ENCODE data around the gene ETV3L. TPM values are rescaled to one million over a fixed set of nuclear protein-coding genes. Genes with fewer than 3 reads are reported as not detected.
A peak's percentile ranks its signal among the peaks of the same experiment; 100 is the strongest.

The ETV3L gene
- total and polyA plus RNA-seq, 2 of the 8 experiments (the other 6 are each of a cell fraction or from before 2014, with no cell fraction given), result 0.17 to 0.26 TPM

DNA sequence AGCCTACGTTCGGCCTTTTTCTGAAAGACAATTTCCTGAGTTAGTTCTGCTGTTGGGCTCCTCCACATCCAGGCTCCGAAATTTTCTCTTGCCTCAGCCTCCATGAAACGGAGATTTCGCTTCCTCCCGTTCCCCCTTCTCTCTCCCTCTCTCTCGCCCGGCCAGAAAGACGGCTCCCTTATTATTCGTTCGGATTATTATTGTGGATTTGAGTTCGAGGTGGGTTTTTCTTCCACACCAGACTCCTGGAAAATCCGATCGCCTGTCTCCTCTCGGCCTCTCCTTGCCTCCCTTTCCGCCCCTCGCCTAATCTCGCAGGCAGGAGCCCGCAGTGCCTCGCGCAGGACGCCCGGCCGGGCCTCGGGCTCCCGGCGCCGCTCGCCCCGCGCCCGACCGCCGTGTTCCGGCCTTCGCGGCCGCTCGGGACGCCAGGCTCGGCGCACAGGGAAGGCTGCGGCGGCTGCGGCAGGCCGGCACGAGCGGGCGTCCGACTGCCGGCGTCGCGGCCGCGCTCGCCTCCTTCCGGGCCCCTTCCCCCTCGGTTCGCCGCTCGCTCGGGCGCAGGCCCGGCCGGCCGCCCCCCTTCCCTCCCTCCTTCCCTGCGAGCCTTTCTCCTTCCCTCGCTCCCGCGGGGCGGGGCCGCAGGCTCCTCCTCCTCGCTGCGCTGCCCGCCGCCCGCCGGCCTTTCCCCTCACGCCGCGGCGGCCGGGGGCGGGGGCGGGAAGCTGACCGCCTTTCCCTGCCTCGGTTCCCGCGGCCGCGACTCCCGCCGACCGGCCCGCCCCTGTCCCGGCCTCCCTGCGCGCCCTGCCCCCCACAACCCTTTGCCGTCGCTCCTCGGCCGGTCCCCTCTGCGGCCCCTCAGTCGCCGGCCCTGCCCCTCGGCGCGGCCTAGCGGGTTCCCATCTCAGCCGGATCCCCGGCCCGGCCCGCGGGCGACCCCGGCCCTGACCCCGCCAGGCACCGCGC lies 54.1 kb downstream of the ETV3L start, which contains the start of gene ARHGEF11:
Gene ARHGEF11 (minus strand): TSS at position 493 of the 969 bp plus-strand sequence. CDS start 1,412 bp downstream, outside the sequence.
- POLR2A ChIA-PET (ENCODE audit: partially characterized antibody), result interaction anchor here (0.8 to 2.0 kb wide), 5 partner anchors 29 to 524 kb away, joined by 3 to 6 read pairs (median 3); no protein-coding TSS in a partner anchor
- H4K91ac ChIP-seq (replicated peaks; ENCODE audit: insufficient read length, low read length), result peak within 1 kb of the TSS; percentile 57
- TF ChIP-seq HDAC2 (IDR thresholded peaks at IDR 0.05; ENCODE audit: borderline replicate concordance in 1 of 2, low read depth in 2 of 2, low read length in 2 of 2) (peak in 1 of 2 experiments; percentile 44; a peak in 1 of 4 replicates), TBP (IDR thresholded peaks at IDR 0.05; ENCODE audit: low read depth, low read length) (peak; percentile 56; the same call in 1 of the 2 replicates), CREB1 (IDR thresholded peaks at IDR 0.05) (no peak), NRF1 (IDR thresholded peaks at IDR 0.05; ENCODE audit: low read depth, low read length) (no peak), EGR1 (IDR thresholded peaks at IDR 0.05; ENCODE audit: borderline replicate concordance, low read depth, low read length) (peak; percentile 87; the same call in 1 of the 2 replicates), PHF8 (conservative IDR thresholded peaks at IDR 0.05; ENCODE audit: low read depth, low read length) (peak; percentile 25; the same call in 1 of the 2 replicates), TAF1 (IDR thresholded peaks at IDR 0.05; ENCODE audit: low read depth, low read length) (peak; percentile 76), RBBP5 (IDR thresholded peaks at IDR 0.05; ENCODE audit: borderline replicate concordance, low read depth, low read length) (peak; percentile 58; the same call in 1 of the 2 replicates), TAF7 (optimal IDR thresholded peaks at IDR 0.05; ENCODE audit: borderline replicate concordance, low read depth, low read length) (peak; percentile 65), ASH2L (IDR thresholded peaks at IDR 0.05; ENCODE audit: low read length) (peak; percentile 68)

More for the DNA sequence above, 54.1 kb downstream of the ETV3L start, which contains the start of gene ARHGEF11:
- peak within 1 kb of the TSS; percentile 64; the same call in 1 of the 2 replicates for H2BK12ac ChIP-seq (ENCODE audit: low read depth, low read length)
- peaks cover 4 to 13% (median 7%) of the 10 kb centered on the region in 4 experiments; a peak in 4 of 7 replicates for H3K4me1 ChIP-seq (replicated peaks in 1 of 4; ENCODE audit: control insufficient read depth in 3 of 4, insufficient read depth in 4 of 4, low read length in 3 of 4)
- H3K27ac ChIP-seq (ENCODE audit: low read depth, low read length), result peak within 1 kb of the TSS; percentile 79; the same call in 1 of the 2 replicates
- peak within 1 kb of the TSS; percentile 88 for H2BK5ac ChIP-seq (ENCODE audit: low read depth, low read length)
- WGBS, 2 experiments (ENCODE audit: extremely low coverage in 1 of 2, insufficient coverage in 1 of 2, insufficient read length in 1 of 2, insufficient replicate concordance in 2 of 2, low coverage in 1 of 2, low lambda C conversion rate in 2 of 2, missing lambda C conversion rate in 1 of 2), result 2% methylated on average over 38 of the region's 120 CpGs; no CpG with 5 or more reads in 1 of the 2 experiments
- H3K4me2 ChIP-seq (ENCODE audit: insufficient read depth in 1 of 2, low read depth in 2 of 2, low read length in 2 of 2), result peak within 1 kb of the TSS; percentile 82 to 93
- CTCF ChIA-PET (ENCODE audit: partially characterized antibody), result interaction anchor here (1.0 to 1.3 kb wide), 2 partner anchors 90 to 111 kb away, joined by 3 to 4 read pairs; no protein-coding TSS in a partner anchor
- H3K4ac ChIP-seq (replicated peaks; ENCODE audit: insufficient read length, low read depth, low read length), result no peak within 1 kb of the TSS
- DNase-seq (ENCODE audit: low read depth in 1 of 2, low spot score in 2 of 2) (peak; percentile 38 to 90), FAIRE-seq (no peak)
- H3K9me3 ChIP-seq (ENCODE audit: insufficient read depth in 2 of 2, low read depth in 1 of 2, low read length in 1 of 2), result no peaks in the 10 kb centered on the region
- peak within 1 kb of the TSS; percentile 59 to 99 (median 89) for H3K4me3 ChIP-seq (ENCODE audit: extremely low read depth in 1 of 4, insufficient read depth in 2 of 4, low read depth in 3 of 4, low read length in 4 of 4)
- peak within 1 kb of the TSS; percentile 76 to 92 (median 88) for H3K9ac ChIP-seq (replicated peaks in 1 of 4; ENCODE audit: extremely low read depth in 1 of 4, low read depth in 3 of 4, low read length in 3 of 4)
- H3K79me1 ChIP-seq (ENCODE audit: low read depth, low read length), result no peaks in the 10 kb centered on the region; the same call in 1 of the 2 replicates
- peak within 1 kb of the TSS; percentile 94; the same call in 1 of the 2 replicates for H4K8ac ChIP-seq (ENCODE audit: extremely low read depth, insufficient read depth, low read length)
- H2BK20ac ChIP-seq (ENCODE audit: low read length), result no peak within 1 kb of the TSS
- no peak within 1 kb of the TSS for H2BK120ac ChIP-seq (replicated peaks; ENCODE audit: low read depth, low read length)
- no peak within 1 kb of the TSS for H2BK15ac ChIP-seq (ENCODE audit: low read length)
- H3K27me3 ChIP-seq (replicated peaks in 1 of 4; ENCODE audit: control insufficient read depth in 3 of 4, extremely low read depth in 1 of 4, insufficient read depth in 3 of 4, low read length in 3 of 4), result no peaks in the 10 kb centered on the region
- H3K18ac ChIP-seq (ENCODE audit: extremely low read depth, low read length), result peak within 1 kb of the TSS; percentile 51; the same call in 1 of the 2 replicates
- H4K20me1 ChIP-seq (replicated peaks in 1 of 2; ENCODE audit: control insufficient read depth in 1 of 2, insufficient read depth in 2 of 2, low read length in 2 of 2), result peaks cover 4 to 12% of the 10 kb centered on the region in 2 experiments
- H3K36me3 ChIP-seq (ENCODE audit: control insufficient read depth in 2 of 4, insufficient read depth in 4 of 4, low read length in 3 of 4), result no peaks in the 10 kb centered on the region
- no peak within 1 kb of the TSS for H3K14ac ChIP-seq (ENCODE audit: insufficient read length)
- no peaks in the 10 kb centered on the region; the same call in 1 of the 2 replicates for H3K23me2 ChIP-seq (ENCODE audit: low read depth, low read length)
- peak within 1 kb of the TSS; percentile 48 for H4K5ac ChIP-seq (ENCODE audit: insufficient read length, low read depth, low read length)
- H2AFZ ChIP-seq (ENCODE audit: low read length), result 0 out of 2 replicates have a peak within 1 kb of the TSS, but pooled peaks have one; percentile 65
- H3K23ac ChIP-seq (ENCODE audit: insufficient read length), result no peak within 1 kb of the TSS
- H3K79me2 ChIP-seq (ENCODE audit: control insufficient read depth in 1 of 2, insufficient read depth in 2 of 2, low read length in 2 of 2), result peaks cover 0 to 48% of the 10 kb centered on the region in 2 experiments
- no peak within 1 kb of the TSS for H2AK5ac ChIP-seq (ENCODE audit: low read depth, low read length)
- peak within 1 kb of the TSS; percentile 34 for H3K56ac ChIP-seq (replicated peaks; ENCODE audit: insufficient read length, low read depth, low read length)
